ENCODE measurements around the gene ARHGAP44. TPM values are rescaled to one million over a fixed set of nuclear protein-coding genes. Genes with fewer than 3 reads are reported as not detected.

ARHGAP44 gene
- total RNA-seq, 1 donor from 2014 or later = 0.39 TPM

GRCh38 chr17:12994341-12995074 is 205.2 kb downstream of the ARHGAP44 start:
- intact Hi-C loops (cut with micrococcal nuclease) = no loop called here

- intact Hi-C loops (cut with micrococcal nuclease) = no loop called here
Measured at GRCh38 chr17:12995106-12995895, 206.0 kb downstream of the ARHGAP44 start.

GRCh38 chr17:12995896-12996295 is 206.6 kb downstream of the ARHGAP44 start:
- intact Hi-C loops (cut with micrococcal nuclease) = no loop called here

GRCh38 chr17:12996357-12996756 is 207.1 kb downstream of the ARHGAP44 start:
- intact Hi-C loops (cut with micrococcal nuclease) = no loop called here

- intact Hi-C loops (cut with micrococcal nuclease) = no loop called here
Measured at GRCh38 chr17:12996941-12997340, 207.6 kb downstream of the ARHGAP44 start.

- intact Hi-C loops (cut with micrococcal nuclease) = no loop called here
Measured at GRCh38 chr17:12998461-12998860, 209.2 kb downstream of the ARHGAP44 start.

GRCh38 chr17:12998874-12999273 is 209.6 kb downstream of the ARHGAP44 start:
- intact Hi-C loops (cut with micrococcal nuclease) = no loop called here

- intact Hi-C loops (cut with micrococcal nuclease) = no loop called here
Measured at GRCh38 chr17:13000561-13000960, 211.3 kb downstream of the ARHGAP44 start.

- intact Hi-C loops (cut with micrococcal nuclease) = no loop called here
Measured at GRCh38 chr17:13001991-13002615, 212.8 kb downstream of the ARHGAP44 start.

GRCh38 chr17:13002761-13003453 is 213.6 kb downstream of the ARHGAP44 start:
- intact Hi-C loops (cut with micrococcal nuclease) = no loop called here

- intact Hi-C loops (cut with micrococcal nuclease) = no loop called here
Measured at GRCh38 chr17:13003454-13003851, 214.2 kb downstream of the ARHGAP44 start.

GRCh38 chr17:13003927-13004326 is 214.6 kb downstream of the ARHGAP44 start:
- intact Hi-C loops (cut with micrococcal nuclease) = no loop called here

GRCh38 chr17:13004336-13004735 is 215.0 kb downstream of the ARHGAP44 start:
- intact Hi-C loops (cut with micrococcal nuclease) = no loop called here

GRCh38 chr17:13005530-13005929 is 216.2 kb downstream of the ARHGAP44 start:
- intact Hi-C loops (cut with micrococcal nuclease) = no loop called here

GRCh38 chr17:13008461-13008860 is 219.2 kb downstream of the ARHGAP44 start:
- intact Hi-C loops (cut with micrococcal nuclease) = no loop called here

- intact Hi-C loops (cut with micrococcal nuclease) = no loop called here
Measured at GRCh38 chr17:13010959-13011358, 221.7 kb downstream of the ARHGAP44 start.

- intact Hi-C loops (cut with micrococcal nuclease) = no loop called here
Measured at GRCh38 chr17:13014801-13015200, 225.5 kb downstream of the ARHGAP44 start.

GRCh38 chr17:13016881-13017654 is 227.8 kb downstream of the ARHGAP44 start:
- intact Hi-C loops (cut with micrococcal nuclease) = no loop called here

- intact Hi-C loops (cut with micrococcal nuclease) = loop anchor here (1.0 to 2.0 kb wide), 2 partner anchors 1021 to 1283 kb away; partner anchors contain the start of genes HS3ST3B1 and ZNF18
Measured at GRCh38 chr17:13017655-13018459, 228.6 kb downstream of the ARHGAP44 start, which contains the start of gene ELAC2. TSS of gene ELAC2 (minus strand) at chr17:13018027. CDS start at chr17:13017947, 80 bp downstream.

GRCh38 chr17:13024016-13024415 is 234.7 kb downstream of the ARHGAP44 start:
- intact Hi-C loops (cut with micrococcal nuclease) = no loop called here

Measured in T-helper 2 cell treated with Interferon-gamma antibody and Interleukin-4, amounts not matched to agents 100 ng/mL and 5 ng/mL, for 36 hours (primary cell).